Peyer's patch (tissue), 4 donors: ENCODE results near the gene HOXA3. TPM values are rescaled to one million over a fixed set of nuclear protein-coding genes. Genes with fewer than 3 reads are reported as not detected.
A peak's percentile ranks its signal among the peaks of the same experiment; 100 is the strongest.

Experiments
- DNase-seq, 3 donors: peaks; one replicate each; pipeline ENCODE4 v3.0.0-alpha.2; 2017 to 2019
- H3K27ac ChIP-seq, 4 donors: fragments of 200-600 bp; sonication (generic); one replicate each; pipeline ENCODE4 v1.5.1; 2016 to 2019
- H3K27me3 ChIP-seq, 2 donors: fragments of 200-600 bp; sonication (generic); one replicate each; pipeline ENCODE4 v1.5.1; 2019
- H3K36me3 ChIP-seq, 3 donors: fragments of 200-600 bp; sonication (generic); one replicate each; pipeline ENCODE4 v1.5.1; 2016 to 2019
- H3K4me1 ChIP-seq, 4 donors: fragments of 200-600 bp; sonication (generic); one replicate each; pipeline ENCODE4 v1.5.1; 2016 to 2019
- H3K4me3 ChIP-seq, 4 donors: fragments of 200-600 bp; sonication (generic); 1 replicate in 3 of 4; 2 replicates in 1 of 4; pipeline ENCODE4 v1.5.1; 2016 to 2019; ENCODE audit warnings: mild to moderate bottlenecking in 1 of 4
- H3K9me3 ChIP-seq, 4 donors: fragments of 200-600 bp; sonication (generic); one replicate each; pipeline ENCODE4 v1.5.1; 2016 to 2019; ENCODE audit warnings: mild to moderate bottlenecking in 1 of 4
- CTCF ChIP-seq, 6 experiments: fragments of 450-650 bp in 4 of 6; fragments of 200-600 bp in 2 of 6; sonication (generic) in 1 of 6; IDR thresholded peaks; one replicate each; pipeline ENCODE4 v1.5.1; 2017 to 2019; ENCODE audit warnings: antibody characterized with exemption in 6 of 6, mild to moderate bottlenecking in 3 of 6, moderate library complexity in 1 of 6
- POLR2A ChIP-seq, 2 donors: fragments of 450-650 bp; IDR thresholded peaks; one replicate each; pipeline ENCODE4 v1.5.1; 2017; ENCODE audit warnings: antibody characterized with exemption in 2 of 2, mild to moderate bottlenecking in 2 of 2, moderate library complexity in 2 of 2
- total RNA-seq, 4 donors: library from RNA; depleted of rRNA; stranded (reverse); fragments of >200 nt; gene quantifications; one replicate each; pipeline ENCODE4 v1.1.0, GENCODE V29; 2016

Gene HOXA3
- total RNA-seq, 4 donors from 2014 or later = 6.7 to 21.2 (median 13.9) TPM

GRCh38 chr7:27147199-27148030 is 5.0 kb downstream of the HOXA3 start, which contains the start of gene HOXA6:
Gene HOXA6, minus strand, starts transcription at chr7:27147774. Its CDS starts 25 bp downstream, at chr7:27147749.
- peak within 1 kb of the TSS; percentile 18 to 75 (median 47) for H3K4me3 ChIP-seq
- H3K4me1 ChIP-seq = peaks cover 0 to 36% (median 11%) of the 10 kb centered on the region in 4 donors
- H3K36me3 ChIP-seq = peaks cover 0 to 9% (median 0%) of the 10 kb centered on the region in 3 donors
- no peaks in the 10 kb centered on the region for H3K27me3 ChIP-seq
- no peaks in the 10 kb centered on the region for H3K9me3 ChIP-seq
- TF ChIP-seq POLR2A (IDR thresholded peaks at IDR 0.05) (peak in 1 of 2 donors; percentile 36), CTCF (IDR thresholded peaks at IDR 0.05) (no peak)
- DNase-seq = peak in 2 of 3 donors; percentile 79 to 88
- H3K27ac ChIP-seq = peak within 1 kb of the TSS; percentile 66 to 96 (median 79)

- Histone ChIP-seq H3K27me3 (no peaks in the 10 kb centered on the region), H3K36me3 (peaks cover 0 to 9% (median 0%) of the 10 kb centered on the region in 3 donors), H3K4me1 (peaks cover 0 to 36% (median 11%) of the 10 kb centered on the region in 4 donors), H3K9me3 (no peaks in the 10 kb centered on the region), H3K4me3 (peak overlapping the region in 3 of 4 donors; percentile 18 to 75 (median 63)), H3K27ac (peak overlapping the region; percentile 66 to 96 (median 79))
- DNase-seq = peak; percentile 6 to 54 (median 44)
- TF ChIP-seq POLR2A (IDR thresholded peaks at IDR 0.05) (no peak), CTCF (IDR thresholded peaks at IDR 0.05) (no peak)
These were observed 5.7 kb downstream of the HOXA3 start for GRCh38 chr7:27146491-27147198.

GRCh38 chr7:27145914-27146412 is 6.4 kb downstream of the HOXA3 start:
- no peak for DNase-seq
- peak overlapping the region; percentile 42 to 96 (median 79) for H3K27ac ChIP-seq
- TF ChIP-seq CTCF (IDR thresholded peaks at IDR 0.05) = no peak
- peaks cover 0 to 9% (median 0%) of the 10 kb centered on the region in 3 donors for H3K36me3 ChIP-seq
- peak overlapping the region in 2 of 4 donors; percentile 37 to 75 for H3K4me3 ChIP-seq
- no peaks in the 10 kb centered on the region for H3K27me3 ChIP-seq
- H3K9me3 ChIP-seq = no peaks in the 10 kb centered on the region
- peaks cover 0 to 36% (median 8%) of the 10 kb centered on the region in 4 donors for H3K4me1 ChIP-seq

GRCh38 chr7:27145165-27145913 is 7.0 kb downstream of the HOXA3 start:
- H3K36me3 ChIP-seq = peaks cover 0 to 9% (median 0%) of the 10 kb centered on the region in 3 donors
- peak overlapping the region in 2 of 4 donors; percentile 70 to 75 for H3K4me3 ChIP-seq
- DNase-seq = peak; percentile 13 to 63 (median 46)
- H3K4me1 ChIP-seq = peaks cover 0 to 36% (median 5%) of the 10 kb centered on the region in 4 donors
- TF ChIP-seq CTCF (IDR thresholded peaks at IDR 0.05) (no peak), POLR2A (IDR thresholded peaks at IDR 0.05) (no peak)
- H3K27me3 ChIP-seq = no peaks in the 10 kb centered on the region
- no peaks in the 10 kb centered on the region for H3K9me3 ChIP-seq
- H3K27ac ChIP-seq = peak overlapping the region; percentile 42 to 96 (median 79)

- peaks cover 0 to 9% (median 0%) of the 10 kb centered on the region in 3 donors for H3K36me3 ChIP-seq
- H3K4me3 ChIP-seq = peak overlapping the region in 2 of 4 donors; percentile 70 to 75
- no peaks in the 10 kb centered on the region for H3K27me3 ChIP-seq
- no peaks in the 10 kb centered on the region for H3K9me3 ChIP-seq
- peaks cover 0 to 36% (median 5%) of the 10 kb centered on the region in 4 donors for H3K4me1 ChIP-seq
- H3K27ac ChIP-seq = peak overlapping the region; percentile 42 to 96 (median 79)
- peak; percentile 10 to 61 (median 45) for DNase-seq
- TF ChIP-seq CTCF (IDR thresholded peaks at IDR 0.05) (no peak), POLR2A (IDR thresholded peaks at IDR 0.05) (no peak)
These were observed 7.6 kb downstream of the HOXA3 start for GRCh38 chr7:27144781-27145164.
